SK-N-SH treated with all-trans-retinoic acid at 6 μM for 48 hours (cell line): ENCODE results near the gene CROCC2.

Source experiments
- ATAC-seq: fragments of 200-7000 bp; cut with Tn5 transposase; 3 replicates; pipeline ENCODE4 v1.9.1; 2020; ENCODE audit warnings: mild to moderate bottlenecking, moderate library complexity
- ARNTL ChIP-seq: fragments of 450-650 bp; formaldehyde crosslinking; IDR thresholded peaks from 2 replicates; pipeline ENCODE4 v1.5.0; 2020; ENCODE audit warnings: low read depth, mild to moderate bottlenecking, moderate library complexity, borderline replicate concordance
- BACH2 ChIP-seq: fragments of 250-450 bp; sonication (Bioruptor Pico); IDR thresholded peaks from 2 replicates; pipeline ENCODE4 v1.9.0; 2021; ENCODE audit warnings: mild to moderate bottlenecking, borderline replicate concordance
- CREB5 ChIP-seq: fragments of 250-450 bp; sonication (Bioruptor Pico); IDR thresholded peaks from 2 replicates; pipeline ENCODE4 v1.5.1; 2020; ENCODE audit warnings: low read depth, mild to moderate bottlenecking, moderate library complexity
- CSDC2 ChIP-seq: fragments of 250-450 bp; sonication (Bioruptor Pico); IDR thresholded peaks from 2 replicates; pipeline ENCODE4 v1.5.0; 2020; ENCODE audit warnings: mild to moderate bottlenecking, moderate library complexity
- ESRRG ChIP-seq: fragments of 250-450 bp; sonication (Bioruptor Pico); IDR thresholded peaks from 2 replicates; pipeline ENCODE4 v1.6.1; 2021; ENCODE audit warnings: mild to moderate bottlenecking
- GLIS3 ChIP-seq: fragments of 250-450 bp; sonication (Bioruptor Pico); IDR thresholded peaks from 2 replicates; pipeline ENCODE4 v1.5.0; 2020; ENCODE audit warnings: mild to moderate bottlenecking, moderate library complexity
- ISL1 ChIP-seq: fragments of 250-450 bp; sonication (Bioruptor Pico); IDR thresholded peaks from 2 replicates; pipeline ENCODE4 v2.1.2; 2022; ENCODE audit warnings: mild to moderate bottlenecking, moderate library complexity
- OSR1 ChIP-seq: fragments of 250-450 bp; sonication (Bioruptor Pico); IDR thresholded peaks from 2 replicates; pipeline ENCODE4 v1.8.0; 2022; ENCODE audit warnings: moderate library complexity, mild to moderate bottlenecking, inconsistent platforms
- PPARA ChIP-seq: fragments of 250-450 bp; sonication (Bioruptor Pico); IDR thresholded peaks from 2 replicates; pipeline ENCODE4 v1.5.0; 2020; ENCODE audit warnings: mild to moderate bottlenecking, borderline replicate concordance
- RARB ChIP-seq: fragments of 250-450 bp; sonication (Bioruptor Pico); IDR thresholded peaks from 2 replicates; pipeline ENCODE4 v1.8.0; 2021; ENCODE audit warnings: mild to moderate bottlenecking, moderate library complexity
- TCF4 ChIP-seq: fragments of 250-450 bp; sonication (Bioruptor Pico); IDR thresholded peaks from 2 replicates; pipeline ENCODE4 v1.8.0; 2021; ENCODE audit warnings: mild to moderate bottlenecking, moderate library complexity, borderline replicate concordance
- TOX ChIP-seq: fragments of 250-450 bp; sonication (Bioruptor Pico); IDR thresholded peaks from 2 replicates; pipeline ENCODE4 v1.8.0; 2021; ENCODE audit warnings: mild to moderate bottlenecking, moderate library complexity, borderline replicate concordance
- ZC3H10 ChIP-seq: fragments of 250-450 bp; sonication (Bioruptor Pico); IDR thresholded peaks from 2 replicates; pipeline ENCODE4 v1.5.1; 2021; ENCODE audit warnings: mild to moderate bottlenecking, moderate library complexity
- ZFP3 ChIP-seq: fragments of 250-450 bp; sonication (Bioruptor Pico); IDR thresholded peaks from 2 replicates; pipeline ENCODE4 v1.5.0; 2020; ENCODE audit warnings: mild to moderate bottlenecking, moderate library complexity
- ZFP30 ChIP-seq: fragments of 450-650 bp; formaldehyde crosslinking; IDR thresholded peaks from 2 replicates; pipeline ENCODE4 v1.5.0; 2022; ENCODE audit warnings: mild to moderate bottlenecking, moderate library complexity
- ZNF565 ChIP-seq: fragments of 450-650 bp; formaldehyde crosslinking; conservative IDR thresholded peaks from 2 replicates; pipeline ENCODE4 v1.5.0; 2020; ENCODE audit warnings: low read depth, mild to moderate bottlenecking, moderate library complexity
- ZNF70 ChIP-seq: fragments of 450-650 bp; formaldehyde crosslinking; IDR thresholded peaks from 2 replicates; pipeline ENCODE4 v1.5.0; 2020; ENCODE audit warnings: mild to moderate bottlenecking, moderate library complexity
- ZNF8 ChIP-seq: fragments of 450-650 bp; formaldehyde crosslinking; IDR thresholded peaks from 2 replicates; pipeline ENCODE4 v1.5.0; 2020; ENCODE audit warnings: mild to moderate bottlenecking, moderate library complexity
- TF ChIP-seq, protein P1 (sequence below): fragments of 250-450 bp; sonication (Bioruptor Pico); IDR thresholded peaks from 2 replicates; pipeline ENCODE4 v1.8.0; 2021; ENCODE audit warnings: low read depth, mild to moderate bottlenecking, moderate library complexity, borderline replicate concordance
- TF ChIP-seq, protein P2 (sequence below): fragments of 250-450 bp; sonication (Bioruptor Pico); IDR thresholded peaks from 2 replicates; pipeline ENCODE4 v1.5.1; 2021; ENCODE audit warnings: mild to moderate bottlenecking, moderate library complexity
- TF ChIP-seq, protein P3 (sequence below): fragments of 250-450 bp; sonication (Bioruptor Pico); IDR thresholded peaks from 2 replicates; pipeline ENCODE4 v1.5.0; 2020; ENCODE audit warnings: mild to moderate bottlenecking, moderate library complexity

The CROCC2 gene

DNA sequence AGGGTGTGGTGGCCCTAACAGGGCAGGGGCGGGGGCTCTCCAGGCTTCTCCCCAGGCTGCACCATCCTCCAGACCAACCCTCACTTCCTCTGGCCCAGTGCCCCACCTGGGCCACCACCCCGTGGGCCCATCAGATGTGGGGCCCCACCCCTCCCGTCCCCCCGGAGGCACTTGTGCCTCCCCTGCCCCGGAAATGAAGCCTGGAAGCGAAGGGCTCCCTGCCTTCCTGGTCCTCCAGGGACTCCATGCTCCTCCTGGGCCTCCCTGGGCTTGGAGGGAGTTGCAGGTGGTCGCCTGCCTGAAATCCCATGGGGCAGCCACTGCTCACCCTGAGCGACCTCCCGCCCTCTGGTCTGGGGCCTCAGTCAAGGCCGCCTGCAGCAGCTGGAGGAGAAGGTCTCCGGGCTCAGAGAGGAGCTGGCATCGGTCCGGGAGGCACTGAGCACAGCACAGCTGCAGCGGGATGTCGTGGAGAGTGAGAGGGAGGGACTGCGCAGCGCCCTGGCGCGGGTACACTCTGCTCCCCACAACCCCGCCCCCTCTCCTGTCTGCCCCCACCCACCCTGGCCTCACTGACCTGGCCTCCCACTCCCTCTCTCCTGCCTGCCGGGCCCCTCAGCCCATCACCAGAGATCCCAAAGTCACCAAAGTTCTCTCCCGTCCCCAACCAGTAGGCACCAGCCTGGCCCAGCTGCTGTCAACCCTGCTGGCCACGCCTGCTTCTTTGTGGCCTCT is 28.0 kb downstream of the CROCC2 start:
- no peak for ATAC-seq
- TF ChIP-seq, protein P1, sequence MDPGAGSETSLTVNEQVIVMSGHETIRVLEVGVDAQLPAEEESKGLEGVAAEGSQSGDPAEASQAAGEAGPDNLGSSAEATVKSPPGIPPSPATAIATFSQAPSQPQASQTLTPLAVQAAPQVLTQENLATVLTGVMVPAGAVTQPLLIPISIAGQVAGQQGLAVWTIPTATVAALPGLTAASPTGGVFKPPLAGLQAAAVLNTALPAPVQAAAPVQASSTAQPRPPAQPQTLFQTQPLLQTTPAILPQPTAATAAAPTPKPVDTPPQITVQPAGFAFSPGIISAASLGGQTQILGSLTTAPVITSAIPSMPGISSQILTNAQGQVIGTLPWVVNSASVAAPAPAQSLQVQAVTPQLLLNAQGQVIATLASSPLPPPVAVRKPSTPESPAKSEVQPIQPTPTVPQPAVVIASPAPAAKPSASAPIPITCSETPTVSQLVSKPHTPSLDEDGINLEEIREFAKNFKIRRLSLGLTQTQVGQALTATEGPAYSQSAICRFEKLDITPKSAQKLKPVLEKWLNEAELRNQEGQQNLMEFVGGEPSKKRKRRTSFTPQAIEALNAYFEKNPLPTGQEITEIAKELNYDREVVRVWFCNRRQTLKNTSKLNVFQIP (CRISPR knock-in tag), result no peak
- TF ChIP-seq, protein P2, sequence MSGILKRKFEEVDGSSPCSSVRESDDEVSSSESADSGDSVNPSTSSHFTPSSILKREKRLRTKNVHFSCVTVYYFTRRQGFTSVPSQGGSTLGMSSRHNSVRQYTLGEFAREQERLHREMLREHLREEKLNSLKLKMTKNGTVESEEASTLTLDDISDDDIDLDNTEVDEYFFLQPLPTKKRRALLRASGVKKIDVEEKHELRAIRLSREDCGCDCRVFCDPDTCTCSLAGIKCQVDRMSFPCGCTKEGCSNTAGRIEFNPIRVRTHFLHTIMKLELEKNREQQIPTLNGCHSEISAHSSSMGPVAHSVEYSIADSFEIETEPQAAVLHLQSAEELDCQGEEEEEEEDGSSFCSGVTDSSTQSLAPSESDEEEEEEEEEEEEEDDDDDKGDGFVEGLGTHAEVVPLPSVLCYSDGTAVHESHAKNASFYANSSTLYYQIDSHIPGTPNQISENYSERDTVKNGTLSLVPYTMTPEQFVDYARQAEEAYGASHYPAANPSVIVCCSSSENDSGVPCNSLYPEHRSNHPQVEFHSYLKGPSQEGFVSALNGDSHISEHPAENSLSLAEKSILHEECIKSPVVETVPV (CRISPR knock-in tag), result no peak
- TF ChIP-seq PPARA (CRISPR knock-in tag), result no peak
- no peak for TF ChIP-seq RARB
- no peak for TF ChIP-seq GLIS3 (CRISPR knock-in tag)
- TF ChIP-seq CSDC2, result no peak
- no peak for TF ChIP-seq ZNF8
- TF ChIP-seq ESRRG (CRISPR knock-in tag), result no peak
- TF ChIP-seq ARNTL (CRISPR knock-in tag), result no peak
- TF ChIP-seq BACH2 (CRISPR knock-in tag), result no peak
- TF ChIP-seq TOX, result no peak
- TF ChIP-seq ISL1 (CRISPR knock-in tag), result no peak
- TF ChIP-seq CREB5, result no peak
- no peak for TF ChIP-seq ZNF565 (CRISPR knock-in tag)
- TF ChIP-seq OSR1, result no peak
- TF ChIP-seq, all 23 proteins: peak for 0

DNA sequence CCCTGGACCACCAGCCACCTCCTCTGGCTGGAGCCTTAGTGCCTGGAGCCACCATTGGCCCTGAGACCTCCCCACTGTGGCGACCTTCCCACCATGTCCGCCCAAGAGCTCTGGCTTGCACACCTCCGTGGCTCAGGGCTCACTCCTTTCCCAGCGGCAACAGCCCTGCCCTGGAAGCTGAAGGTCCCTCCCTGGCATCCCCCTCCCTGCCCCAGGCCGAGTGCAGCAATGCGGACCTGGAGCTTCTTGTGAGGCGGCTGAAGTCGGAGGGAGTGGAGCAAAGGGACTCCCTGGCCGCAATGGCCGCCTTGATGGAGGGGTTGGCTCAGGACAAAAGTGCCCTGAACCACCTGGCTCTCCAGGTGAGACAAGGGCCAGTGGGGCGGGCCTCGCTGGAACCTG is 28.6 kb downstream of the CROCC2 start:
- TF ChIP-seq BACH2 (CRISPR knock-in tag) (no peak), ZFP30 (CRISPR knock-in tag) (no peak), GLIS3 (CRISPR knock-in tag) (no peak), ISL1 (CRISPR knock-in tag) (no peak), ZFP3 (CRISPR knock-in tag) (no peak), TOX (no peak)
- TF ChIP-seq, protein P3, sequence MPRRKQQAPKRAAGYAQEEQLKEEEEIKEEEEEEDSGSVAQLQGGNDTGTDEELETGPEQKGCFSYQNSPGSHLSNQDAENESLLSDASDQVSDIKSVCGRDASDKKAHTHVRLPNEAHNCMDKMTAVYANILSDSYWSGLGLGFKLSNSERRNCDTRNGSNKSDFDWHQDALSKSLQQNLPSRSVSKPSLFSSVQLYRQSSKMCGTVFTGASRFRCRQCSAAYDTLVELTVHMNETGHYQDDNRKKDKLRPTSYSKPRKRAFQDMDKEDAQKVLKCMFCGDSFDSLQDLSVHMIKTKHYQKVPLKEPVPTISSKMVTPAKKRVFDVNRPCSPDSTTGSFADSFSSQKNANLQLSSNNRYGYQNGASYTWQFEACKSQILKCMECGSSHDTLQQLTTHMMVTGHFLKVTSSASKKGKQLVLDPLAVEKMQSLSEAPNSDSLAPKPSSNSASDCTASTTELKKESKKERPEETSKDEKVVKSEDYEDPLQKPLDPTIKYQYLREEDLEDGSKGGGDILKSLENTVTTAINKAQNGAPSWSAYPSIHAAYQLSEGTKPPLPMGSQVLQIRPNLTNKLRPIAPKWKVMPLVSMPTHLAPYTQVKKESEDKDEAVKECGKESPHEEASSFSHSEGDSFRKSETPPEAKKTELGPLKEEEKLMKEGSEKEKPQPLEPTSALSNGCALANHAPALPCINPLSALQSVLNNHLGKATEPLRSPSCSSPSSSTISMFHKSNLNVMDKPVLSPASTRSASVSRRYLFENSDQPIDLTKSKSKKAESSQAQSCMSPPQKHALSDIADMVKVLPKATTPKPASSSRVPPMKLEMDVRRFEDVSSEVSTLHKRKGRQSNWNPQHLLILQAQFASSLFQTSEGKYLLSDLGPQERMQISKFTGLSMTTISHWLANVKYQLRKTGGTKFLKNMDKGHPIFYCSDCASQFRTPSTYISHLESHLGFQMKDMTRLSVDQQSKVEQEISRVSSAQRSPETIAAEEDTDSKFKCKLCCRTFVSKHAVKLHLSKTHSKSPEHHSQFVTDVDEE (CRISPR knock-in tag), result no peak
- ATAC-seq, result no peak

- TF ChIP-seq ZNF70 (CRISPR knock-in tag) (no peak), OSR1 (no peak), RARB (no peak), GLIS3 (CRISPR knock-in tag) (no peak), CSDC2 (no peak), ZC3H10 (CRISPR knock-in tag) (no peak), ISL1 (CRISPR knock-in tag) (no peak), BACH2 (CRISPR knock-in tag) (no peak), ESRRG (CRISPR knock-in tag) (no peak), TCF4 (CRISPR knock-in tag) (no peak), PPARA (CRISPR knock-in tag) (no peak), CREB5 (no peak)
- TF ChIP-seq, protein P3 (CRISPR knock-in tag), result no peak
- TF ChIP-seq, protein P2 (CRISPR knock-in tag), result no peak
- no peak for ATAC-seq
Measured at GRCh38 chr2:240935103-240935876, 29.2 kb downstream of the CROCC2 start.
